HG02798 (cell line): ENCODE data around the gene SLC12A4.
A peak's percentile ranks its signal among the peaks of the same experiment; 100 is the strongest.
"Not testable (repeated sequence)": the region's sequence is repeated elsewhere in the genome, so short reads cannot be mapped to it uniquely, and the experiment has no call there.

ENCODE experiments used
- ATAC-seq: cut with Tn5 transposase; IDR thresholded peaks from one replicate; pipeline ENCODE4 v1.9.1; 2021; ENCODE audit warnings: mild to moderate bottlenecking; ENCODE audit not compliant: unreplicated experiment, poor library complexity

Gene SLC12A4

DNA sequence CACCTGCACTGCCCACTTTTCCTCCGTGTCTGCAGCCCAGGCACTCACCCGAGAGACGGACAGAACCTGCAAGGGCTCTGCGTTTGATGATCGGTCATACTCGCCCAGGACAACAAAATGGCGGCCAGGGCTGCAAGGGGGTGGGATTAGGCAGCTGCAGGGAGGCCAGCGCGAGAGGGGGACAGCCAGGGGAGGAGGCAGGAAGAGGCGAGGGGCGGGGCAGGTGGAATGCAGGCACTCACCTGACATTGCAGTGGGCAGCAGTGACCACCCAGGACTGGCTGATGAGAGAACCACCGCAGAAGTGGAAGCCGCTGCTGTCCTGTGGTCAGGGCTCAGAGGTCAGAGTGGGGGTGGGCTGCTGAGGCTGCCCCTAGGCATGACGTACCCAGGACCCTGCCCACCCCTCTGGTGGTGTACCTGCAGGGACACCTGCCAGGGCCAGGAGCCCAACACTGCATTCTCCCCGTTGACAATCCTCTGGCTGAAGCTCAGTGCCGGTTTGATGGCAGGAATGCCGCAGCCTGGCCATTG lies 37.7 kb downstream of the SLC12A4 start:
- ATAC-seq: no peak

DNA sequence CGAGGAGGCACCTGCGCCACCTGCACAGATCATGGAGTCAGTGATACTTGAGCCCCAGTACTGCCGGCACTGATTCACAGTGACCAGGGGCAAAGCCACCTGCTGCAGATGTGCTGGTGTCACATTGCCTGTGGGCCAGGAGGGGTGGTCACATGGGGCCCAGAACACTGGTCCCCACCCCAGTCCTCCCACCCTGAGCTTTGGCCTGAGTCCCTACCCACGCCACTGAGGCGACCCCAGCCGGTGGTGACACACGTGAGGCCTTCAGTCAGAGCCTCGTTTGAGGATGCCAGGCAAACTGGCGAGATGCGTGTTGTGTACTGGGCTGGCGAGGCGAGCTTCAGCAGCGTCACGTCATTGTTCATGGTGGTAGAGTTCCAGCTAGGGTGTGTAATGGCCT lies 38.2 kb downstream of the SLC12A4 start:
- ATAC-seq: no peak

DNA sequence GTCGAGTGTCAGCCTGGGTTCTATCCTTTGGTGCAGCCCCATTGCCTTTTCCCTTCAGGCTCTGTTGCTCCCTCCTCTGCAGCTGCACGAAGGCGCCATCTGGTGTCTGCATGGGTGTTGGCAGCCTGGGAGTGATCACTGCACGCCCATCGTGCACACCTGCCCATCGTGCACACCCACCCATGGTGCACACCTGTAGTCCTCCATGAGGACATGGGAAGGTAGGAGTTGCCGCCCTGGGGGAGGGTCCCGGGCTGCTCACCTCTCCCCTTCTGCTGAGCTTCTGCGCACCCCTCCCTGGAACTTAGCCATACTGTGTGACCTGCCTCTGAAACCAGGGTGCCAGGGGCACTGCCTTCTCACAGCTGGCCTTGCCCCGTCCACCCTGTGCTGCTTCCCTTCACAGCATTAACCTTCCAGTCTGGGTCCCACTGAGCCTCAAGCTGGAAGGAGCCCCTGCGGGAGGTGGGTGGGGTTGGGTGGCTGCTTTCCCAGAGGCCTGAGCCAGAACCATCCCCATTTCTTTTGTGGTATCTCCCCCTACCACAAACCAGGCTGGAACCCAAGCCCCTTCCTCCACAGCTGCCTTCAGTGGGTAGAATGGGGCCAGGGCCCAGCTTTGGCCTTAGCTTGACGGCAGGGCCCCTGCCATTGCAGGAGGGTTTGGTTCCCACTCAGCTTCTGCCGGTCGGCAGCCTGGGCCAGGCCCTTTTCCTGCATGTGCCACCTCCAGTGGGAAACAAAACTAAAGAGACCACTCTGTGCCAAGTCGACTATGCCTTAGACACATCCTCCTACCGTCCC lies 39.7 kb downstream of the SLC12A4 start:
- ATAC-seq: no peak

DNA sequence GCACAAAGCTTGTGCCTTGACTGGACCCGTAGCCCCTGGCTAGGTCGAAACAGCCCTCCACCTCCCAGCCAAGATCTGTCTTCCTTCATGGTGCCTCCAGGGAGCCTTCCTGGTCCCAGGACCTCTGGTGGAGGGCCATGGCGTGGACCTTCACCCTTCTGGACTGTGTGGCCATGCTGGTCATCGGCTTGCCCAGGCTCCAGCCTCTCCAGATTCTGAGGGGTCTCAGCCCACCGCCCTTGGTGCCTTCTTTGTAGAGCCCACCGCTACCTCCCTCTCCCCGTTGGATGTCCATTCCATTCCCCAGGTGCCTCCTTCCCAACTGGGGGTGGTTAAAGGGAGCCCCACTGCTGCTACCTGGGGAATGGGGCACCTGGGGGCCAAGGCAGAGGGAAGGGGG lies 40.3 kb downstream of the SLC12A4 start:
- ATAC-seq: no peak

DNA sequence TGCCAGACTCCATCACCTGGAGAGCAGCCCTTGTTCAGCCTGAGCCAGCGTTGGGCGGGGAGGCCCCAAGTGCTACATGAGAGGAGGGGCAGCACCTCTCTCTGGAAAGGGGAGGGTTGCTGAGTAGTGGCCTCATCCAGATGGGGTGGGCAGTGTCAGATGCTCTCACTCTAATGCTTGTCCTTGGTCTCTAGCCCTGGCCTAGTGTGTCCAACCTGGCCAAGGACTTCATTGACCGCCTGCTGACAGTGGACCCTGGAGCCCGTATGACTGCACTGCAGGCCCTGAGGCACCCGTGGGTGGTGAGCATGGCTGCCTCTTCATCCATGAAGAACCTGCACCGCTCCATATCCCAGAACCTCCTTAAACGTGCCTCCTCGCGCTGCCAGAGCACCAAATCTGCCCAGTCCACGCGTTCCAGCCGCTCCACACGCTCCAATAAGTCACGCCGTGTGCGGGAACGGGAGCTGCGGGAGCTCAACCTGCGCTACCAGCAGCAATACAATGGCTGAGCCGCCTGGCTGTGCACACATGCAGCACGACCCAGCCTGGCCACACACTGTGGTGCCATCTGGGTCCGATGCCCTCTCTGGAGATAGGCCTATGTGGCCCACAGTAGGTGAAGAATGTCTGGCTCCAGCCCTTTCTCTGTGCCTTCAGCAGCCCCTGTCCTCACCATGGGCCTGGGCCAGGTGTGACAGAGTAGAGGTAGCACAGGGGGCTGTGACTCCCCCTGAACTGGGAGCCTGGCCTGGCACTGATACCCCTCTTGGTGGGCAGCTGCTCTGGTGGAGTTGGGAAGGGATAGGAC lies 41.1 kb downstream of the SLC12A4 start:
- no peak for ATAC-seq

GRCh38 chr16:67926181-67926750 lies 42.2 kb downstream of the SLC12A4 start:
- no peak for ATAC-seq

- ATAC-seq: no peak
Observed at GRCh38 chr16:67924140-67924906, 44.1 kb downstream of the SLC12A4 start.

GRCh38 chr16:67923414-67924116 lies 44.9 kb downstream of the SLC12A4 start:
- no peak for ATAC-seq

DNA sequence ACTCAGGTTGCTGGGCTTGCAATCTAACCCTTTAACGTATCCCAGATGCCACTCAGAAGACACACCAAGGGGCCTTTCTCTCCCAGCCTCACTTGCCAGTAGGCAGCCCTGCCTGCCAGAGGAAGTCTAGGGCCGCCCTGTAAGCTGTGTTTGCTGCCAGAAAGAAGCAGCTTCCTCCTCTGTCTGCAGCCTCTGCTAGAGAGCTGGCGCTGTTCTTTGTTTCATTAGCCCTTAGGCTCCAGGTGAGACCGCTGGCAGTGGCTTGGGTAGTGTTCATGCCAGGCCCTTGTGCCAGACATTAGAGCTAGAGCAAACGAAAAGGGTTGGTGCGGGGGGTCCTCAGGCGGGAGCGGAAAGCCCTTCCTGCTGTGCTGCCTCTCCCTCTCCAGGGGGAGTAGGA lies 45.7 kb downstream of the SLC12A4 start:
- ATAC-seq: no peak

- ATAC-seq: no peak
Observed at GRCh38 chr16:67922221-67922620, 46.2 kb downstream of the SLC12A4 start.

DNA sequence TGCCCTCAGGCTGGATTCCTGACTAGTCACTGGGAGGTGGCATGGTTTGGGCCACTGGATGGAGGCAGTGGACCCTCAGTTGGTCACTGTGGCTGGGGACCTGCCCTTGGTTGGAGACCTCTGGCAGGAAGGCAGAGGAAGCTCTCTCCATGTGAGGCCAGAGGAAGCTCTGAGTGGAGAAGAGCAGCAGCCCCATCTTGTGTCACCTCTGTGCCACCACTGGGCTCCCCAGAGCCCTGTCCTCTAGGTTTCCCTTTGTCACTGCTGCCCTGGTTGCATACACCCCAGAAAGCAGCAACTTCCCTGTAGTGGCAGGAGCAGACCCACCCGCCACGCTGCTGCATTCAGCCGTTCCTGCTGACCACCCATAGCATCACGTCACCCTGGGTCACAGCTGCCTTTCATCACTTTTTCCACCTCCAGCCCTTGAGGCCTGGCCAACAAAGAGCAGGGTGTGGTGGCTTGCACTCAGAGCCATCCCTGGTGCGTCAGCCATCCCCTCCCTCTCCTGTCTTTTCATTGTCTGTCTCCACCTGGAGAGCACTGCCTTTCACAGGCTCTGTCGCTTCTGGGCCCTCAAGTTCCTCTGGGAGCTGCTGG lies 48.7 kb downstream of the SLC12A4 start:
- no peak for ATAC-seq

DNA sequence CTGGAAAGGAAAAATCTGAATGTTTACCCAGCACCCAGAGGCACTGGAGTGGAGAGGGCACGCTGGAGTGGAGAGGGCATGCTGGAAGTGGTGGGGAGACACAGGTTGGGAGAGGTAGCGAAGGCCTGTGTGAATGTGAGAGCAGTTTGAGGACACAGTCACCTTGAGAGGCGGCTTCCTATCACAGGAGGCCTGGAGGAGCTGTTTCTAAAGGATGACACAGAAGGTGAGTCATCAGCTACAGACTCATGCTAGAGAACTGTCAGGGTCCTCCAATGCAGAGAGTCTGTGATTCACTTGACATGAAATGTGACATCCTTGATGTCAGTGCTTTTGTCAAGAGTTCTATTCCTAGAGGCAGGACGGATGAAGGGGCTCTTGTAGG lies 50.6 kb downstream of the SLC12A4 start:
- ATAC-seq: no peak

- ATAC-seq: no peak
Observed at GRCh38 chr16:67917140-67917851, 51.1 kb downstream of the SLC12A4 start.

- ATAC-seq: no peak
Observed at GRCh38 chr16:67915831-67916723, 52.4 kb downstream of the SLC12A4 start.

DNA sequence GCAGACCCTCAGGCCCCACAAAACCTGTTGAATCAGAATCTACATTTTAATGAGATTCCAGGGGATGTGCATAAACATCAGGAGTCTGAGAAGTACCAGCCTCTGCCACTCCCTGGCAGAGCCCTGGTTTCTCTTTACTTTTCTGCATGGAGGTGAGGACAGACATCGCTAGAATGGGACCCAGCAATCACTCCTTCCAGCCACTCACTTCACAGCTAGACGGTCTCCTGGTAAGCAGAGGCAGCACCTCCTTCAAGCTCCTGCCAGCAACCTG lies 53.0 kb downstream of the SLC12A4 start:
- ATAC-seq: not testable (repeated sequence)

DNA sequence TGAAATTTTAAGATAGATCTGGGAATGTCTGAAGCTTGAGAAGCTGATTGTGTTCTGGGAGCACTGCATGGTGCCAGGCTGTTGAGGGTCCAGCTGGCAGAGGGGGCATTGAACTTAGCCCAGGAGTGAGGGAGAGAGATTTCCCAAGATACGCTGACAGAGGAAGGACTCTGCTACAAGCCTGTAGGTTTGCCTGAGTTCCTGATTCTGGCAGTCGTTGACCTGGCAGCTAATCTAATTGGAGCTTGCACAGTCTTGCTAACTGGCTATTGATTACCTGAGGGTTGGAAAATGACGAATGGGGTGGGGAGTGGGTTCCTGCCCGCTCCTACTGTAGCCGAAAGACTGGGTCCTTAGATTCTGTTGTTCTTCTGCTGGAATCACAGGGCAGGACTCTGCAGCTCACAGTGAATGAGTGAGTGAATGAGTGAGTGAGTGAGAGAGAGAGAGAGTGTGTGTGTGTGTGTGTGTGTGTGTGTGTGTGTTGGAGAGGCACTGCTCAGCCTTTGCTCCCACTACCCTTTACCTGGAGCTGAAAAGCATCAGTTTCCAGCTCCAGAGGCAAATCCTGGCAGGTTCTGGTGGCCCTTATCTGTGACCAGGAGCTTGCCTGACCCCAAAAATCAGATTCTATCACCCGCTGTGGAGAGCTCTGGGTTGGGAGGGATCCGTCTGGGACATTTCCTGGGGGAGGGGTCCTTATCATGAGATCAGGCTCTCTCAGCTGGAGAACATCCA lies 53.5 kb downstream of the SLC12A4 start:
- no peak for ATAC-seq

GRCh38 chr16:67910158-67910557 lies 58.3 kb downstream of the SLC12A4 start:
- peak; percentile 59 for ATAC-seq
